Muscle layer of duodenum (tissue), 2 donors: ENCODE results near the gene CDK17.

Experiments
- H3K27ac ChIP-seq: one replicate; pipeline ENCODE4 v1.7.0; 2013; ENCODE audit warnings: mild to moderate bottlenecking, low read length
- H3K27me3 ChIP-seq: one replicate; pipeline ENCODE4 v1.7.0; 2013; ENCODE audit warnings: low read depth, mild to moderate bottlenecking, control low read depth, low read length
- H3K36me3 ChIP-seq, 2 donors: one replicate each; pipeline ENCODE4 v1.7.0; 2013; ENCODE audit warnings: low read length in 2 of 2, control low read depth in 1 of 2, mild to moderate bottlenecking in 1 of 2; ENCODE audit not compliant: insufficient read depth in 2 of 2, control insufficient read depth in 1 of 2
- H3K4me1 ChIP-seq, 2 donors: one replicate each; pipeline ENCODE4 v1.7.0; 2013; ENCODE audit warnings: low read length in 2 of 2, mild to moderate bottlenecking in 2 of 2, control low read depth in 1 of 2, moderate library complexity in 1 of 2; ENCODE audit not compliant: insufficient read depth in 2 of 2, control insufficient read depth in 1 of 2
- H3K4me3 ChIP-seq, 2 donors: one replicate each; pipeline ENCODE4 v1.7.0; 2013; ENCODE audit warnings: low read length in 2 of 2, low read depth in 1 of 2, mild to moderate bottlenecking in 1 of 2
- H3K9me3 ChIP-seq, 2 donors: one replicate each; pipeline ENCODE4 v1.7.0; 2013; ENCODE audit warnings: low read length in 2 of 2, control low read depth in 1 of 2, mild to moderate bottlenecking in 1 of 2; ENCODE audit not compliant: control insufficient read depth in 1 of 2
- donor health status: healthy.

Gene CDK17

GRCh38 chr12:96258104-96258961 is 141.9 kb downstream of the CDK17 start:
- Histone ChIP-seq H3K4me3 (no peak overlapping the region), H3K9me3 (no peaks in the 10 kb centered on the region), H3K27ac (peak overlapping the region; percentile 62), H3K36me3 (peaks cover 0 to 9% of the 10 kb centered on the region in 2 donors), H3K4me1 (peaks cover 10 to 38% of the 10 kb centered on the region in 2 donors), H3K27me3 (no peaks in the 10 kb centered on the region)

- no peaks in the 10 kb centered on the region for H3K27me3 ChIP-seq
- no peaks in the 10 kb centered on the region for H3K9me3 ChIP-seq
- H3K36me3 ChIP-seq, result peaks cover 0 to 9% of the 10 kb centered on the region in 2 donors
- H3K27ac ChIP-seq, result peak overlapping the region; percentile 62
- H3K4me3 ChIP-seq, result no peak overlapping the region
- H3K4me1 ChIP-seq, result peaks cover 10 to 35% of the 10 kb centered on the region in 2 donors
Measured at GRCh38 chr12:96257550-96258103, 142.6 kb downstream of the CDK17 start.

- Histone ChIP-seq H3K36me3 (peaks cover under 1 to 9% of the 10 kb centered on the region in 2 donors), H3K9me3 (no peaks in the 10 kb centered on the region), H3K4me1 (peaks cover 10 to 35% of the 10 kb centered on the region in 2 donors), H3K27me3 (no peaks in the 10 kb centered on the region), H3K4me3 (no peak overlapping the region), H3K27ac (no peak overlapping the region)
Measured at GRCh38 chr12:96256672-96257361, 143.4 kb downstream of the CDK17 start.

GRCh38 chr12:96255077-96255476 is 145.2 kb downstream of the CDK17 start:
- Histone ChIP-seq H3K9me3 (no peaks in the 10 kb centered on the region), H3K27me3 (no peaks in the 10 kb centered on the region), H3K4me1 (peaks cover 10 to 35% of the 10 kb centered on the region in 2 donors), H3K36me3 (peaks cover 5 to 8% of the 10 kb centered on the region in 2 donors), H3K4me3 (no peak overlapping the region), H3K27ac (peak overlapping the region; percentile 24)

GRCh38 chr12:96250119-96250685 is 150.0 kb downstream of the CDK17 start:
- Histone ChIP-seq H3K9me3 (no peaks in the 10 kb centered on the region), H3K4me1 (peaks cover 5 to 9% of the 10 kb centered on the region in 2 donors), H3K27ac (no peak overlapping the region), H3K27me3 (no peaks in the 10 kb centered on the region), H3K36me3 (peaks cover 18 to 32% of the 10 kb centered on the region in 2 donors), H3K4me3 (no peak overlapping the region)

- Histone ChIP-seq H3K4me1 (peaks cover 4 to 5% of the 10 kb centered on the region in 2 donors), H3K9me3 (no peaks in the 10 kb centered on the region), H3K27ac (no peak overlapping the region), H3K4me3 (no peak overlapping the region), H3K36me3 (peaks cover 18 to 32% of the 10 kb centered on the region in 2 donors), H3K27me3 (no peaks in the 10 kb centered on the region)
Measured at GRCh38 chr12:96249196-96250118, 150.8 kb downstream of the CDK17 start.

- Histone ChIP-seq H3K36me3 (peaks cover 18 to 32% of the 10 kb centered on the region in 2 donors), H3K4me3 (no peak overlapping the region), H3K9me3 (no peaks in the 10 kb centered on the region), H3K27me3 (no peaks in the 10 kb centered on the region), H3K27ac (no peak overlapping the region), H3K4me1 (peaks cover 0 to 5% of the 10 kb centered on the region in 2 donors)
Measured at GRCh38 chr12:96248136-96248931, 151.9 kb downstream of the CDK17 start.

- Histone ChIP-seq H3K27ac (no peak overlapping the region), H3K36me3 (peaks cover 18 to 32% of the 10 kb centered on the region in 2 donors), H3K27me3 (no peaks in the 10 kb centered on the region), H3K9me3 (no peaks in the 10 kb centered on the region), H3K4me3 (no peak overlapping the region), H3K4me1 (peaks cover 0 to 7% of the 10 kb centered on the region in 2 donors)
Measured at GRCh38 chr12:96247563-96247962, 152.7 kb downstream of the CDK17 start.

GRCh38 chr12:96246926-96247505 is 153.2 kb downstream of the CDK17 start:
- Histone ChIP-seq H3K27me3 (no peaks in the 10 kb centered on the region), H3K36me3 (peaks cover 18 to 32% of the 10 kb centered on the region in 2 donors), H3K4me3 (no peak overlapping the region), H3K4me1 (peaks cover 5 to 12% of the 10 kb centered on the region in 2 donors), H3K27ac (no peak overlapping the region), H3K9me3 (no peaks in the 10 kb centered on the region)
